HepG2 (cell line): ENCODE data around the gene GSTP1. TPM values are rescaled to one million over a fixed set of nuclear protein-coding genes. Genes with fewer than 3 reads are reported as not detected.

ENCODE experiments used
- BCL6 ChIP-seq: IDR thresholded peaks from 2 replicates; pipeline ENCODE4 v1.6.1; 2016; ENCODE audit warnings: missing genetic modification reagents, missing compliant biosample characterization
- EP300 ChIP-seq, 3 experiments: sonication (generic) in 1 of 3; formaldehyde crosslinking in 1 of 3; IDR thresholded peaks; 2 replicates each; pipeline versions ENCODE4 v1.5.1 to v1.6.1; 2011 to 2020; ENCODE audit warnings: low read depth in 2 of 3, low read length in 2 of 3, borderline replicate concordance in 1 of 3, improper control_type of control experiment in 1 of 3, mild to moderate bottlenecking in 1 of 3, missing genetic modification reagents in 1 of 3, moderate library complexity in 1 of 3
- FOXK2 ChIP-seq: fragments of 450-650 bp; IDR thresholded peaks from 2 replicates; pipeline ENCODE4 v1.6.1; 2016
- MAF1 ChIP-seq: sonication (generic); formaldehyde crosslinking; IDR thresholded peaks from 2 replicates; pipeline ENCODE4 v1.5.0; 2020; ENCODE audit warnings: missing genetic modification reagents, borderline replicate concordance
- NCOA5 ChIP-seq: sonication (generic); formaldehyde crosslinking; IDR thresholded peaks from 2 replicates; pipeline ENCODE4 v1.4.0; 2020; ENCODE audit warnings: missing genetic modification reagents
- NFKB2 ChIP-seq: sonication (generic); formaldehyde crosslinking; IDR thresholded peaks from 2 replicates; pipeline ENCODE4 v1.4.0; 2020; ENCODE audit warnings: missing genetic modification reagents, borderline replicate concordance
- PAX8 ChIP-seq: sonication (generic); formaldehyde crosslinking; IDR thresholded peaks from 2 replicates; pipeline ENCODE4 v1.8.0; 2022; ENCODE audit warnings: mild to moderate bottlenecking, missing genetic modification reagents, borderline replicate concordance
- PRMT3 ChIP-seq: sonication (generic); formaldehyde crosslinking; IDR thresholded peaks from 2 replicates; pipeline ENCODE4 v1.8.1; 2022; ENCODE audit warnings: low read depth, mild to moderate bottlenecking, moderate library complexity, missing genetic modification reagents, borderline replicate concordance
- RARA ChIP-seq: IDR thresholded peaks from 2 replicates; pipeline ENCODE4 v1.6.1; 2016; ENCODE audit warnings: missing genetic modification reagents, missing compliant biosample characterization
- SIN3B ChIP-seq: fragments of 150-350 bp; IDR thresholded peaks from 2 replicates; pipeline ENCODE4 v1.6.1; 2014; ENCODE audit warnings: low read length
- SNAPC5 ChIP-seq: sonication (generic); formaldehyde crosslinking; IDR thresholded peaks from 2 replicates; pipeline ENCODE4 v1.8.1; 2023; ENCODE audit warnings: mild to moderate bottlenecking, missing genetic modification reagents, borderline replicate concordance
- STAT6 ChIP-seq: sonication (generic); formaldehyde crosslinking; IDR thresholded peaks from 2 replicates; pipeline ENCODE4 v1.4.0; 2020; ENCODE audit warnings: missing genetic modification reagents, mild to moderate bottlenecking, borderline replicate concordance
- TBP ChIP-seq: sonication (generic); formaldehyde crosslinking; IDR thresholded peaks from 2 replicates; pipeline ENCODE4 v1.5.0; 2020; ENCODE audit warnings: missing genetic modification reagents
- TOE1 ChIP-seq: sonication (generic); formaldehyde crosslinking; IDR thresholded peaks from 2 replicates; pipeline ENCODE4 v1.4.0; 2020; ENCODE audit warnings: mild to moderate bottlenecking, missing genetic modification reagents
- ZBTB4 ChIP-seq: sonication (generic); formaldehyde crosslinking; IDR thresholded peaks from 2 replicates; pipeline ENCODE4 v1.4.0; 2020; ENCODE audit warnings: missing genetic modification reagents, mild to moderate bottlenecking, borderline replicate concordance
- ZBTB7B ChIP-seq: sonication (generic); formaldehyde crosslinking; IDR thresholded peaks from 2 replicates; pipeline ENCODE4 v1.4.0; 2020; ENCODE audit warnings: missing genetic modification reagents
- ZFP36 ChIP-seq: fragments of 150-350 bp; IDR thresholded peaks from 2 replicates; pipeline ENCODE4 v1.6.1; 2018; ENCODE audit warnings: borderline replicate concordance, low read length, low read depth; ENCODE audit not compliant: partially characterized antibody
- ZNF337 ChIP-seq: sonication (generic); formaldehyde crosslinking; IDR thresholded peaks from 2 replicates; pipeline ENCODE4 v1.5.1; 2020; ENCODE audit warnings: missing genetic modification reagents, low read depth, mild to moderate bottlenecking, borderline replicate concordance
- ZNF432 ChIP-seq: sonication (generic); formaldehyde crosslinking; IDR thresholded peaks from 2 replicates; pipeline ENCODE4 v1.5.0; 2020; ENCODE audit warnings: missing genetic modification reagents, mild to moderate bottlenecking, borderline replicate concordance
- ZNF468 ChIP-seq: sonication (generic); formaldehyde crosslinking; IDR thresholded peaks from 2 replicates; pipeline ENCODE4 v1.8.0; 2022; ENCODE audit warnings: mild to moderate bottlenecking, moderate library complexity, missing genetic modification reagents
- ZNF703 ChIP-seq: sonication (generic); formaldehyde crosslinking; IDR thresholded peaks from 2 replicates; pipeline ENCODE4 v1.5.1; 2020; ENCODE audit warnings: missing genetic modification reagents, mild to moderate bottlenecking, moderate library complexity, borderline replicate concordance
- ZNF720 ChIP-seq: sonication (generic); formaldehyde crosslinking; IDR thresholded peaks from 2 replicates; pipeline ENCODE4 v1.4.0; 2020; ENCODE audit warnings: missing genetic modification reagents
- polyA plus RNA-seq, 8 experiments: library from polyadenylated mRNA; depleted of rRNA in 3 of 8; stranded (reverse) in 7 of 8; unstranded in 1 of 8; fragments of >200 nt; fragmentation: Illumina TruSeq in 4 of 8; extraction: Trizol in 4 of 8; gene quantifications; 2 replicates each; pipeline versions ENCODE4 v1.2.1 to v1.2.3, GENCODE V29; 2011 to 2016; ENCODE audit warnings: low read depth in 4 of 8, missing spikeins in 1 of 8, mixed read lengths in 1 of 8; ENCODE audit not compliant: insufficient read depth in 1 of 8
- total RNA-seq, 5 experiments: library from RNA; depleted of rRNA; stranded (reverse); fragments of >200 nt; fragmentation: Illumina TruSeq; extraction: Trizol; gene quantifications; 2 replicates each; pipeline ENCODE4 v1.2.3, GENCODE V29; 2016; ENCODE audit warnings: low read depth in 1 of 5

GSTP1 gene
- total and polyA plus RNA-seq, 2 of the 13 experiments (the other 11 are each of a cell fraction or from before 2014, with no cell fraction given) = not detected

GRCh38 chr11:67606492-67607295 lies 23.1 kb downstream of the GSTP1 start, which contains the start of gene NDUFV1 (continued):
- TF ChIP-seq MAF1 (CRISPR knock-in tag) = peak; percentile 84; the same call in 1 of the 2 replicates
- no peak for TF ChIP-seq NCOA5 (CRISPR knock-in tag)
- no peak for TF ChIP-seq STAT6 (CRISPR knock-in tag)
- TF ChIP-seq FOXK2 = no peak
- no peak for TF ChIP-seq ZNF432 (CRISPR knock-in tag)
- TF ChIP-seq EP300 (IDR thresholded peaks at IDR 0.05; ENCODE audit: low read depth in 2 of 2, low read length in 2 of 2) = no peak
- no peak for TF ChIP-seq EP300 (CRISPR knock-in tag; IDR thresholded peaks at IDR 0.05; ENCODE audit: borderline replicate concordance)
- TF ChIP-seq ZNF337 = 0 out of 2 replicates have a peak, but pooled peaks have one; percentile 70
- no peak for TF ChIP-seq RARA
- peak; percentile 54; the same call in 1 of the 2 replicates for TF ChIP-seq BCL6
- TF ChIP-seq ZNF720 (CRISPR knock-in tag) = no peak
- no peak for TF ChIP-seq ZFP36
- TF ChIP-seq ZBTB7B (CRISPR knock-in tag) = peak; percentile 26; the same call in 1 of the 2 replicates
- TF ChIP-seq PRMT3 (CRISPR knock-in tag) = no peak
- no peak for TF ChIP-seq TOE1
- no peak for TF ChIP-seq ZBTB4
- no peak for TF ChIP-seq ZNF468
- peak; percentile 20; the same call in 1 of the 2 replicates for TF ChIP-seq TBP (CRISPR knock-in tag)
- 0 out of 2 replicates have a peak, but pooled peaks have one; percentile 78 for TF ChIP-seq NFKB2
- peak; percentile 74 for TF ChIP-seq SIN3B
- TF ChIP-seq ZNF703 (CRISPR knock-in tag) = no peak
- TF ChIP-seq PAX8 (CRISPR knock-in tag) = no peak
- TF ChIP-seq SNAPC5 (CRISPR knock-in tag) = no peak
